Measurements from ENCODE around the gene SOCS7. TPM values are rescaled to one million over a fixed set of nuclear protein-coding genes. Genes with fewer than 3 reads are reported as not detected.

SOCS7 gene
- total and polyA plus RNA-seq, 2 donors (not counting 1 experiment from before 2014, with no cell fraction given), result 9.4 to 20.8 TPM

DNA sequence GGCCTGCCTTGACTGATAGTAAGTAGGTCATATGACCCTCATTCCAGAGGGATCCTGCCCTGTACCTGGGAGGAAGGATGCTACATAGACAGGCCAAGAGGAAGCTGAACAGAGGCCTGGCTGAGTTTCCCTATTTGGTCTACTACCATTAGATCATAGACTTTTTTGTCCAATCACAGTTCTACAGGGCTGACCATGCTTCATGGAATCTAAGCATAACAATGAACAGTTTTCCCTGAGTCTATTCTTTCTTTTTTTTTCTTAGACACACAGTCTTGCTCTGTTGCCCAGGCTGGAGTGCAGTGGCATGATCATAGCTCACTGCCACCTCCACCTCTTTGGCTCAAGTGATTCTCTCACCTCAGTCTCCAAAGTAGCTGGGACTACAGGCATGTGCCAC is 11.8 kb upstream of the SOCS7 start:
- Histone ChIP-seq H3K4me2 (replicated peaks; ENCODE audit: low read depth, low read length, poor library complexity, severe bottlenecking) (no peak overlapping the region), H3K9ac (ENCODE audit: low read length) (no peak overlapping the region), H4K20me1 (ENCODE audit: control insufficient read depth, insufficient read depth, low read length, poor library complexity, severe bottlenecking) (no peaks in the 10 kb centered on the region), H3K27ac (ENCODE audit: low read length in 2 of 2) (no peak overlapping the region), H3K36me3 (replicated peaks in 1 of 2; ENCODE audit: control extremely low read depth in 1 of 2, control insufficient read depth in 1 of 2, extremely low read depth in 1 of 2, insufficient read depth in 2 of 2, low read length in 1 of 2) (no peaks in the 10 kb centered on the region), H3K4me1 (ENCODE audit: control insufficient read depth in 2 of 2, insufficient read depth in 2 of 2, low read length in 2 of 2) (no peaks in the 10 kb centered on the region), H3K4me3 (ENCODE audit: control extremely low read depth in 1 of 5, extremely low read depth in 1 of 5, insufficient read depth in 1 of 5, low read depth in 2 of 5, low read length in 4 of 5) (no peak overlapping the region), H3K79me2 (ENCODE audit: control insufficient read depth, insufficient read depth, low read length) (no peaks in the 10 kb centered on the region), H3K27me3 (replicated peaks in 1 of 4; ENCODE audit: control extremely low read depth in 1 of 4, control insufficient read depth in 3 of 4, insufficient read depth in 4 of 4, low read length in 3 of 4) (no peaks in the 10 kb centered on the region), H3K9me3 (ENCODE audit: control extremely low read depth in 1 of 3, control insufficient read depth in 2 of 3, insufficient read depth in 1 of 3, low read length in 2 of 3) (no peaks in the 10 kb centered on the region), H2AFZ (ENCODE audit: insufficient read depth, low read depth, low read length, poor library complexity, severe bottlenecking) (no peak overlapping the region)
- ChIA-PET CTCF (interaction anchor here (2.4 kb wide), 1 partner anchor 9 kb away, joined by 7 read pairs; no protein-coding TSS in a partner anchor), POLR2A (no interaction called here)
- DNase-seq, result no peak
- Mint-ChIP-seq H3K4me1 (no peaks in the 10 kb centered on the region), H3K4me3 (no peak overlapping the region), H3K27me3 (peaks cover 5% of the 10 kb centered on the region), H3K27ac (no peak overlapping the region), H3K9me3 (ENCODE audit: insufficient read depth) (no peaks in the 10 kb centered on the region)
- intact Hi-C loops (cut with micrococcal nuclease), result no loop called here
- TF ChIP-seq, protein P1, sequence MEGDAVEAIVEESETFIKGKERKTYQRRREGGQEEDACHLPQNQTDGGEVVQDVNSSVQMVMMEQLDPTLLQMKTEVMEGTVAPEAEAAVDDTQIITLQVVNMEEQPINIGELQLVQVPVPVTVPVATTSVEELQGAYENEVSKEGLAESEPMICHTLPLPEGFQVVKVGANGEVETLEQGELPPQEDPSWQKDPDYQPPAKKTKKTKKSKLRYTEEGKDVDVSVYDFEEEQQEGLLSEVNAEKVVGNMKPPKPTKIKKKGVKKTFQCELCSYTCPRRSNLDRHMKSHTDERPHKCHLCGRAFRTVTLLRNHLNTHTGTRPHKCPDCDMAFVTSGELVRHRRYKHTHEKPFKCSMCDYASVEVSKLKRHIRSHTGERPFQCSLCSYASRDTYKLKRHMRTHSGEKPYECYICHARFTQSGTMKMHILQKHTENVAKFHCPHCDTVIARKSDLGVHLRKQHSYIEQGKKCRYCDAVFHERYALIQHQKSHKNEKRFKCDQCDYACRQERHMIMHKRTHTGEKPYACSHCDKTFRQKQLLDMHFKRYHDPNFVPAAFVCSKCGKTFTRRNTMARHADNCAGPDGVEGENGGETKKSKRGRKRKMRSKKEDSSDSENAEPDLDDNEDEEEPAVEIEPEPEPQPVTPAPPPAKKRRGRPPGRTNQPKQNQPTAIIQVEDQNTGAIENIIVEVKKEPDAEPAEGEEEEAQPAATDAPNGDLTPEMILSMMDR (IDR thresholded peaks at IDR 0.05), result no peak
- TF ChIP-seq EZH2 (IDR thresholded peaks at IDR 0.05; ENCODE audit: borderline replicate concordance, insufficient read depth, low read depth, low read length, poor library complexity, severe bottlenecking), result no peak
- no peak for ATAC-seq (ENCODE audit: low read depth)

DNA sequence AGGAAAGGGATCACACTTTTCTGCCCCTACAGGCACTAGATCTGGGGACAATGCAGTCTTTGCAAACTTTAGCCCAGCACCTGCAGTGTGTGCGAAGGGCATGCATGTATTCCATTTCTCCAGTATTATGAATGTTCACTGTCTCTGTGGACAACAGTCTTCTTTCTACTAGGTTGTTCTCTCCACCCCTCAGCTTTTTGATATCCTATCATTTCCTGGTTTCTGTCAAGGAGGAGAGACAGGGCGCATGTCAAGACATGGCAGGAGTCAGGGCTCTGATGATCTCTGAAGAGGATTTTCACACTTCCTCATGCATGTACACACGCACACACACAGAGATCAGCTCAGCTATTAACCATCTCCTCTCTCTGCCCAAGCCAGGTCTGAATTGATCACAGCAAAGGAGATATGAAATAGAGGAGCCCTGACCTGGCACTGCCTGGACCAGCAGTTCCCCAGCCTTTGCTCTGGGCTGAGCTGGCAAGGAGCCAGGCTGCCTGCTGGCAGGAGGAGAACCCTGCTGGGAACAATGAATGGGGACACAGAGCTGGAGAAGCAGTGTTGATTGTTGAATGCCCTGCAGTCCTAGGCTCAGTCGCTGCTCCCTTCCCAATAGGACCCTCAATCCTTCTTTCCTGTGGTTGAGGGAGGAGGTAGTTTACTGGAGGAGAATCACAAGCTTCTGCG is 10.5 kb upstream of the SOCS7 start:
- POLR2A ChIA-PET, result no interaction called here
- Histone ChIP-seq H2AFZ (ENCODE audit: insufficient read depth, low read depth, low read length, poor library complexity, severe bottlenecking) (no peak overlapping the region), H3K4me1 (ENCODE audit: control insufficient read depth in 2 of 2, insufficient read depth in 2 of 2, low read length in 2 of 2) (no peaks in the 10 kb centered on the region), H3K27ac (ENCODE audit: low read length in 2 of 2) (no peak overlapping the region), H4K20me1 (ENCODE audit: control insufficient read depth, insufficient read depth, low read length, poor library complexity, severe bottlenecking) (no peaks in the 10 kb centered on the region), H3K36me3 (replicated peaks in 1 of 2; ENCODE audit: control extremely low read depth in 1 of 2, control insufficient read depth in 1 of 2, extremely low read depth in 1 of 2, insufficient read depth in 2 of 2, low read length in 1 of 2) (no peaks in the 10 kb centered on the region), H3K9me3 (ENCODE audit: control extremely low read depth in 1 of 3, control insufficient read depth in 2 of 3, insufficient read depth in 1 of 3, low read length in 2 of 3) (no peaks in the 10 kb centered on the region), H3K79me2 (ENCODE audit: control insufficient read depth, insufficient read depth, low read length) (no peaks in the 10 kb centered on the region), H3K9ac (ENCODE audit: low read length) (no peak overlapping the region), H3K4me2 (replicated peaks; ENCODE audit: low read depth, low read length, poor library complexity, severe bottlenecking) (no peak overlapping the region), H3K27me3 (replicated peaks in 1 of 4; ENCODE audit: control extremely low read depth in 1 of 4, control insufficient read depth in 3 of 4, insufficient read depth in 4 of 4, low read length in 3 of 4) (no peaks in the 10 kb centered on the region), H3K4me3 (ENCODE audit: control extremely low read depth in 1 of 5, extremely low read depth in 1 of 5, insufficient read depth in 1 of 5, low read depth in 2 of 5, low read length in 4 of 5) (no peak overlapping the region)
- Mint-ChIP-seq H3K9me3 (ENCODE audit: insufficient read depth) (no peaks in the 10 kb centered on the region), H3K4me1 (no peaks in the 10 kb centered on the region), H3K27me3 (peaks cover 5% of the 10 kb centered on the region), H3K4me3 (no peak overlapping the region), H3K27ac (no peak overlapping the region)
- no peak for TF ChIP-seq EZH2 (IDR thresholded peaks at IDR 0.05; ENCODE audit: borderline replicate concordance, insufficient read depth, low read depth, low read length, poor library complexity, severe bottlenecking)
- TF ChIP-seq, protein P1 (IDR thresholded peaks at IDR 0.05), result no peak
- intact Hi-C loops (cut with micrococcal nuclease), result no loop called here
- ATAC-seq (ENCODE audit: low read depth), result no peak
- CTCF ChIA-PET, result interaction anchor here (1.2 kb wide), 1 partner anchor 9 kb away, joined by 3 read pairs; no protein-coding TSS in a partner anchor
- DNase-seq, result no peak
- WGBS (ENCODE audit: insufficient coverage), result 100% methylated on average over 2 of the region's 5 CpGs
